ENCODE results near the gene ITSN1.
"Not testable (repeated sequence)": the region's sequence is repeated elsewhere in the genome, so short reads cannot be mapped to it uniquely, and the experiment has no call there.

Gene ITSN1

DNA sequence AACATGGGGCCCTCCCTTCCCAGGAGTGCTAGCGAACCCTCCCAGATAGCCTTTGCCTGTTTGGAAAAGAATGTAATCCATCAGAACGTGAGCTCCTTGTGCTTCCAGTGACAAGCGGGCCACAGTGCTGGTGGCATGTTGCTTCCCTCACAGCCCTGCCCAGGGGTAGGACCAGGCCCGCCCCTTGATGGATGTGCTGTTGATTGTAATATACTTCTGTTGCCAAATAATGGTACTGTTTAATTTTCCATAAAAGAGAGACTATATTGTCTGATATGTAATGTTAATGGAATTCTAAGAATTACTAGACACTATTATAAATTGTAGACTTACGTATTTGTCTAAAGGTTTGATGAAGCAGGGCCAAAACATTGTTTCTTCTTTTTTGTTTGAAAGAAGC, 256.9 kb downstream of the ITSN1 start:
- DNase-seq = no peak

- no peak for DNase-seq
Measured at GRCh38 chr21:33901412-33902288, 259.3 kb downstream of the ITSN1 start.

DNA sequence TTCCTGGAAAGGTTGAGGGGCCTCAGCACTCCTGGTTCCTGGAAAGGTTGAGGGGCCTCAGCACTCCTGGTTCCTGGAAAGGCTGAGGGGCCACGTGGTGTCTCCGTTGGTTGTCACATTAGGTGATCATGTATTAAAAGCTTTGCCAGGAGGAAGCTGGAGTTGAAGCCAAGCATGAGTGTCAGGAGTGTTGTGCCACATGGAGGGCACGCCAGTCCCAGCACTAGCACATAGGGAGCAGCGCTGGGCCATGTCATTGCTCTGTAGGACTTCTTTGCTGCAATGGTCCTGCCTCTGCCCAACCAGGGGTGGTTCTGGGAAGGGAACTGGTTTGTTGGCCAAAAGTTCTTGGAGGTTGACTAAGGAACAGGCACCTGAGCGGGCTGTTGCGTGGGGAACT, 260.0 kb downstream of the ITSN1 start:
- DNase-seq = no peak

DNA sequence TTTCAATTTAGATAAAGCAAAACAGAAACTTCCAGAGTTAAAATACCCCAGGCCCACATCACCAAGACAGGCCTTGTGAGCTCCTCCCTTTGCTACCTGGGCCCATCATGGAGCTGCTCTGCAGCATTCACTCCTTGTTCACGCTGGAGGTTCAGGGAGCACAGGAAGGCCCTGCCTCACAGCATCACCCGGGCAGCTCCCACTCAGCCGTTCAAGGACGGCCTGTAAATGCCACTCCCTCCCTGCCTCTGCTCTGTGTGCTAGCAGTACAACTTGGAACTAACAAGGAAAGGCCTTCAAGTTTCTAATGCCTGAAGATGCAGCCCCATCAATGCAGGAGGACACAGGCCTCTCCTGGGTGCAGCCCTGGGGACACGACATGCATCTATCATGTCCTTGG, 261.7 kb downstream of the ITSN1 start:
- no peak for DNase-seq

- no peak for DNase-seq
Measured at GRCh38 chr21:33908760-33909159, 266.5 kb downstream of the ITSN1 start.

DNA sequence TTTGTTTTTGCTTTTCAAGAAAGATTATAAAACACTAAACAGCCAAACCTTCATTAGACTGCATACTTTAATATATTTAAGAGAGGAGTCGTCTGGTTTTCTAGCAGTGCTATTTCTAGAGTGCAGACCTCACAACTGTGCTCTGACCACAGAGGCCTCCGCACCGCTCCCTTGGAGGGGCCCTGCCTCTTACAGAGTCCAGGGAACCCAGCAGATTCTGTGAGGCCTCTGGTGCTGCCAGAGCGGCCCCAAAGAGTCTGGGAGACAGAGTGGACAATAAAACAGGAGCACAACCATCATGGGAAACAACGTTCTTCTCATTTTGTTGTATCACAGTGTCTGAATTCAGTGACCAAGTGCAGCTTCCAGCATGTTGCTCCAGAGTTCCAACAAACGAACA, 267.5 kb downstream of the ITSN1 start:
- no peak for DNase-seq

- DNase-seq = no peak
Measured at GRCh38 chr21:33914188-33914587, 271.9 kb downstream of the ITSN1 start.

GRCh38 chr21:33915368-33916199, 273.3 kb downstream of the ITSN1 start, which contains the start of gene ATP5PO:
TSS of gene ATP5PO (minus strand) at chr21:33915804. CDS start at chr21:33915763, 41 bp downstream.
- peak; percentile 96 to 97 for DNase-seq

DNA sequence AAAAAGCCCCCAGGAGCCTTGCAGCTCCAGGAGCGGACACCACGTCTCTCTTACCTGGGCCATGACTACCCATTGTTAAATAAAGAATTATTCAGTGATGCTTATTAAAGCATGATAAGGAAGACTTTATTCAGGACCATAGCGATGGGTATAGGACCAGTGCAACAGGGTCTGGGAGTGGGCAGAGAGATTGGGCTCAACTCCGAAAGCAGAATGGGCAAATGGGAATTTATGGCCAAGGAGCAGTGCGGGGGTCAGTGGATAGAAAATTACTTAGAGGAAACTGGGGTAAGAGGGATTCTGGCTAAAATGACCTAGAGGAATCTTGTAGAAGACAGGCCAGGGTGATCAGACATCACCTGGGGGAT, 273.9 kb downstream of the ITSN1 start:
- DNase-seq = no peak

- no peak for DNase-seq
Measured at GRCh38 chr21:33917421-33917820, 275.1 kb downstream of the ITSN1 start.

DNA sequence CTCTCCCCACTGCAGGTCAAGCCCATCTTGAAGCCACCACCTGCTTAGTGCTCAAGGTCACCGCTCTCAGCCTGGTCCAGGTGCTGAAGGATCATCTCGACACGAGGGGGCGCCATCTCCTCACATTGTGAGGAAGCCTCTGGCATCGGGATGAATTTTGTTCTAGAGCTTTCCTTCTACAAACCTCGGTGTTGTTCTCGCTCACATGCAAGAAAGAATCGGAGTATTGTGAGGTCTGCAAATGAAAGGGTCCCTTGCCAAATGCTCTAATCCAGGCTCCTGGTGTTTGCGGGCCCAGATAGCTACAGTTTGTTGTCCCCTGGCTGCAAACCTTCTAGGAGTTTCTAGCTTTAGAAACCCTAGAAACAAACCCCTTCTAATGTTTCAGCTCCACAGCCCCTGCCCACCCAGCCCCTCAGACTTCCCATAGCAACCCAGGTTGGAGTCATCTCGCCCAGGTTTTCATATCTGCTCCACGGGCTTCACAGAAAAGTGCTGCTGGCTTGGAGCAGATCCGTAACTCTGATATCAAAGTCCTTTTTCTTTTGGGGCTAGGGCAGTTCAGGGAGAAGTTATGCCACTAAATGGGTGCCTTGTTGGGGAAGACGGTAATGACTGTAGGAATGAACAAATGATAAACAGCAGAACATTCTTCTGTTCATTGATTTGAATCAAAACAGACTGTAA, 281.9 kb downstream of the ITSN1 start:
- peak; percentile 82 to 85 for DNase-seq

GRCh38 chr21:33924766-33925100, 282.4 kb downstream of the ITSN1 start:
- no peak for DNase-seq

- not testable (repeated sequence) for DNase-seq
Measured at GRCh38 chr21:33926248-33926647, 283.9 kb downstream of the ITSN1 start.

DNA sequence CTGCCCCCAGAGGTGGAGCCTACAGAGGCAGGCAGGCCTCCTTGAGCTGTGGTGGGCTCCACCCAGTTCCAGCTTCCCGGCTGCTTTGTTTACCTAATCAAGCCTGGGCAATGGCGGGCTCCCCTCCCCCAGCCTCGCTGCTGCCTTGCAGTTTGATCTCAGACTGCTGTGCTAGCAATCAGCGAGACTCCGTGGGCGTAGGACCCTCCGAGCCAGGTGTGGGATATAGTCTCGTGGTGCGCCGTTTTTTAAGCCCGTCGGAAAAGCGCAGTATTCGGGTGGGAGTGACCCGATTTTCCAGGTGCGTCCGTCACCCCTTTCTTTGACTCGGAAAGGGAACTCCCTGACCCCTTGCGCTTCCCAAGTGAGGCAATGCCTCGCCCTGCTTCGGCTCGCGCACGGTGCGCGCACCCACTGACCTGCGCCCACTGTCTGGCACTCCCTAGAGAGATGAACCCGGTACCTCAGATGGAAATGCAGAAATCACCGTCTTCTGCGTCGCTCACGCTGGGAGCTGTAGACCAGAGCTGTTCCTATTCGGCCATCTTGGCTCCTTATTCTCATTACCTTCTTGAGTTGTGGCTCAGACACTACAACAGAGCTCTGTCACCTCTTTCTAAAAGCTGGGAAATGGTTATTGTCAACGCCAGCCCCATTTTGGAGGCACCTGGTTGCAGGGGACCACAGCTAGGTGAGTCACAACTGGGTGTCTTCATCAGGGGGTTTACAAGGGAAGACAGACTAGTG, 288.9 kb downstream of the ITSN1 start:
- DNase-seq = peak; percentile 72 to 83

GRCh38 chr21:33931799-33932390, 289.6 kb downstream of the ITSN1 start:
- no peak for DNase-seq

DNA sequence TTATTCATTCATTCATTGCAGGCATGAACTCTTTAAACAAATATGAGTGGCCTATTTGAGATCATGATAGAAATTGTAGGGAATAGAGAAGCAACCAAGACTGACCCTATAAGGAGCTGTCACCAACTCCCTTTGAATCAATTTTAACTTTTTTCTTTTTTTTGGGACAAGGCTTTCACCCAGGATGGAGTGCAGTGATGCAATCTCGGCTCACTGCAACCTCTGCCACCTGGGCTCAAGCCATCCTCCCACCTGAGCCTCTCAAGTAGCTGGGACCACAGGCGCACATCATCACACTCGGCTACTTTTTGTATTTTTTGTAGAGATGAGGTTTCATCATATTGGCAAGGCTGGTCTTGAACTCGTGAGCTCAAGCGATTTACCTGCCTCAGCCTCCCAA, 290.4 kb downstream of the ITSN1 start:
- no peak for DNase-seq

GRCh38 chr21:33936301-33937038, 294.2 kb downstream of the ITSN1 start:
- peak; percentile 39 to 74 for DNase-seq

- DNase-seq = no peak
Measured at GRCh38 chr21:33937146-33937545, 294.8 kb downstream of the ITSN1 start.

- DNase-seq = peak; percentile 67 to 79
Measured at GRCh38 chr21:33937931-33938339, 295.6 kb downstream of the ITSN1 start.

- DNase-seq = no peak
Measured at GRCh38 chr21:33938381-33938780, 296.1 kb downstream of the ITSN1 start.

GRCh38 chr21:33939226-33939625, 296.9 kb downstream of the ITSN1 start:
- no peak for DNase-seq
